ENCODE measurements around the gene CHCHD6. TPM values are rescaled to one million over a fixed set of nuclear protein-coding genes. Genes with fewer than 3 reads are reported as not detected.

Gene CHCHD6
- total and polyA plus RNA-seq, 4 donors = 12.1 to 22.6 (median 17.5) TPM

DNA sequence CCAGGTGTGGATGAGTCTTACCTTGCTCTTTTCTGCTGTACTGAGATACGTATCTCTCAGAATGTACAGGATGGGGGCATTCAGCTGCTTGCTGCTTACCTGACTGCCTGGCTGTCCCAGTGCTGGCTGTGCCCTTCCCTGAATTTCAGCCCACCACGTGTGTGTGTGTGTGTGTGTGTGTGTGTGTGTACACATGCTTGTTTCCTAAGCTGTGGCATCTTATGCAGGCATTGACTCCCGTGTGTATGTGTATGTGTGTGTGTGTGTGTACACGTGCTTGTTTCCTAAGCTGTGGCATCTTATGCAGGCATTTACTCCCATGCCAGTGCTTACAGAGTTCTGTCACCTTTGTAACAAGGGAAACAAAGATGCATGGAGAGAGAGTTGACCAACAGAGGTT lies 218.4 kb downstream of the CHCHD6 start:
- Histone ChIP-seq H3K36me3 (ENCODE audit: control insufficient read depth in 4 of 4, insufficient read depth in 4 of 4, low read length in 4 of 4) (no peaks in the 10 kb centered on the region), H3K27ac (ENCODE audit: low read depth in 1 of 2, low read length in 1 of 2) (no peak overlapping the region), H3K4me3 (no peak overlapping the region), H3K27me3 (ENCODE audit: control insufficient read depth in 3 of 3, insufficient read depth in 3 of 3, low read length in 2 of 3) (no peaks in the 10 kb centered on the region), H3K4me1 (ENCODE audit: control insufficient read depth in 5 of 5, insufficient read depth in 5 of 5, low read length in 5 of 5) (peaks cover 0 to 12% (median 6%) of the 10 kb centered on the region in 5 donors), H3K9ac (ENCODE audit: insufficient read depth in 1 of 2, low read length in 2 of 2) (no peak overlapping the region), H3K9me3 (ENCODE audit: control insufficient read depth in 4 of 4, insufficient read depth in 3 of 4, low read length in 3 of 4) (peaks cover 0 to 3% (median 0%) of the 10 kb centered on the region in 4 donors)
- TF ChIP-seq, protein P1, sequence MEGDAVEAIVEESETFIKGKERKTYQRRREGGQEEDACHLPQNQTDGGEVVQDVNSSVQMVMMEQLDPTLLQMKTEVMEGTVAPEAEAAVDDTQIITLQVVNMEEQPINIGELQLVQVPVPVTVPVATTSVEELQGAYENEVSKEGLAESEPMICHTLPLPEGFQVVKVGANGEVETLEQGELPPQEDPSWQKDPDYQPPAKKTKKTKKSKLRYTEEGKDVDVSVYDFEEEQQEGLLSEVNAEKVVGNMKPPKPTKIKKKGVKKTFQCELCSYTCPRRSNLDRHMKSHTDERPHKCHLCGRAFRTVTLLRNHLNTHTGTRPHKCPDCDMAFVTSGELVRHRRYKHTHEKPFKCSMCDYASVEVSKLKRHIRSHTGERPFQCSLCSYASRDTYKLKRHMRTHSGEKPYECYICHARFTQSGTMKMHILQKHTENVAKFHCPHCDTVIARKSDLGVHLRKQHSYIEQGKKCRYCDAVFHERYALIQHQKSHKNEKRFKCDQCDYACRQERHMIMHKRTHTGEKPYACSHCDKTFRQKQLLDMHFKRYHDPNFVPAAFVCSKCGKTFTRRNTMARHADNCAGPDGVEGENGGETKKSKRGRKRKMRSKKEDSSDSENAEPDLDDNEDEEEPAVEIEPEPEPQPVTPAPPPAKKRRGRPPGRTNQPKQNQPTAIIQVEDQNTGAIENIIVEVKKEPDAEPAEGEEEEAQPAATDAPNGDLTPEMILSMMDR (IDR thresholded peaks at IDR 0.05; ENCODE audit: control extremely low read depth, extremely low read depth) = no peak
- ATAC-seq (ENCODE audit: insufficient read depth, low FRiP score) (no peak), DNase-seq (no peak)
- WGBS, 2 donors = 92 to 95% methylated on average over 4 of the region's 4 CpGs

DNA sequence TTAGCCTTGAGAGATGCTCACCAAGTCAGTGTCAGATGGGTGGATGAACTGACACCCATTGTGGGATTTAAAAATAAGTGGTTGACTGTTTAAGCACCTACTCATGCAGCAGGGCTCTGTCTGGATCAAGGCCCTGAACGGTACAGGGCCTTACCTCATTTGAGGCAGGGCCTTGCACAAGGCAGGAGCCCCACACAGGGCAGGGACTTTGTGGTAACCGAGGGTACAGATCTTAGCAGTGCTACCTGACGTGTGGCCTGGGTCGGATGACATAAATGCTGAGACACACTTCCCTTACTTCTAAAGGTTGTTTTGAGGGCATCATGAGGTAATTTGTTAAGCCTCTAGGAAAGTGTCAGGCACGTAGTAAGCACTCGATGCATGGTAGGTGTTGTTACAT lies 219.4 kb downstream of the CHCHD6 start:
- Histone ChIP-seq H3K27me3 (ENCODE audit: control insufficient read depth in 3 of 3, insufficient read depth in 3 of 3, low read length in 2 of 3) (no peaks in the 10 kb centered on the region), H3K27ac (ENCODE audit: low read depth in 1 of 2, low read length in 1 of 2) (no peak overlapping the region), H3K36me3 (ENCODE audit: control insufficient read depth in 4 of 4, insufficient read depth in 4 of 4, low read length in 4 of 4) (no peaks in the 10 kb centered on the region), H3K4me3 (no peak overlapping the region), H3K4me1 (ENCODE audit: control insufficient read depth in 5 of 5, insufficient read depth in 5 of 5, low read length in 5 of 5) (peaks cover 0 to 12% (median 6%) of the 10 kb centered on the region in 5 donors), H3K9ac (ENCODE audit: insufficient read depth in 1 of 2, low read length in 2 of 2) (no peak overlapping the region), H3K9me3 (ENCODE audit: control insufficient read depth in 4 of 4, insufficient read depth in 3 of 4, low read length in 3 of 4) (peaks cover 0 to 3% (median 0%) of the 10 kb centered on the region in 4 donors)
- ATAC-seq (ENCODE audit: insufficient read depth, low FRiP score) (no peak), DNase-seq (no peak)
- 92% methylated on average over 6 of the region's 6 CpGs for WGBS, 2 donors
- TF ChIP-seq, protein P1 (IDR thresholded peaks at IDR 0.05; ENCODE audit: control extremely low read depth, extremely low read depth) = no peak

GRCh38 chr3:126923895-126924294 lies 219.9 kb downstream of the CHCHD6 start:
- H3K36me3 ChIP-seq (ENCODE audit: control insufficient read depth in 4 of 4, insufficient read depth in 4 of 4, low read length in 4 of 4) = no peaks in the 10 kb centered on the region
- DNase-seq (no peak), ATAC-seq (ENCODE audit: insufficient read depth, low FRiP score) (no peak)
- peaks cover 0 to 12% (median 6%) of the 10 kb centered on the region in 5 donors for H3K4me1 ChIP-seq (ENCODE audit: control insufficient read depth in 5 of 5, insufficient read depth in 5 of 5, low read length in 5 of 5)
- WGBS, 2 donors = 96 to 97% methylated on average over 7 of the region's 7 CpGs
- H3K9me3 ChIP-seq (ENCODE audit: control insufficient read depth in 4 of 4, insufficient read depth in 3 of 4, low read length in 3 of 4) = peaks cover 0 to 3% (median 0%) of the 10 kb centered on the region in 4 donors
- H3K27me3 ChIP-seq (ENCODE audit: control insufficient read depth in 3 of 3, insufficient read depth in 3 of 3, low read length in 2 of 3) = no peaks in the 10 kb centered on the region
- no peak overlapping the region for H3K4me3 ChIP-seq
- no peak overlapping the region for H3K9ac ChIP-seq (ENCODE audit: insufficient read depth in 1 of 2, low read length in 2 of 2)
- no peak overlapping the region for H3K27ac ChIP-seq (ENCODE audit: low read depth in 1 of 2, low read length in 1 of 2)
- TF ChIP-seq, protein P1 (IDR thresholded peaks at IDR 0.05; ENCODE audit: control extremely low read depth, extremely low read depth) = no peak

DNA sequence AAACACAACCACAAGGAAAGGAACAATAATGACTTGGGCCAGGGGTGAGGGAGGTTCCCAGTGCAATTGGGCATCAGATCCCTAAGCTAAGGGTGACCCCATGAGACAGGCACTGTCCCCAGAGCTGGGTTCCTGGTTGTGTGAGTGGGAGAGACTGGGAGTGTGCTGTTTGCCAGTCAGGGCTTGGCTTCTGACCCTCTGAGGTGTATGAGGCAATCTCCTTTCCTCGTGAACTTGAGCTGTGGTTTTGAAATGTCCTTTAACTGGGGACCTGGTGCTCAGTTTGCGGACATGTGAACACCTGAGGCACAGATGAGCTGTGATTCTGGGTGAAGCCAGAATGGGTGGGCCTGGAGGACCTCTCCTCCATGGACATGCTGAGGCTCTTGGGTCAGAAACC lies 220.4 kb downstream of the CHCHD6 start:
- Histone ChIP-seq H3K36me3 (ENCODE audit: control insufficient read depth in 4 of 4, insufficient read depth in 4 of 4, low read length in 4 of 4) (no peaks in the 10 kb centered on the region), H3K9ac (ENCODE audit: insufficient read depth in 1 of 2, low read length in 2 of 2) (no peak overlapping the region), H3K27ac (ENCODE audit: low read depth in 1 of 2, low read length in 1 of 2) (peak overlapping the region in 1 of 2 donors; percentile 71), H3K4me1 (ENCODE audit: control insufficient read depth in 5 of 5, insufficient read depth in 5 of 5, low read length in 5 of 5) (peaks cover 0 to 12% (median 6%) of the 10 kb centered on the region in 5 donors), H3K4me3 (no peak overlapping the region), H3K27me3 (ENCODE audit: control insufficient read depth in 3 of 3, insufficient read depth in 3 of 3, low read length in 2 of 3) (no peaks in the 10 kb centered on the region), H3K9me3 (ENCODE audit: control insufficient read depth in 4 of 4, insufficient read depth in 3 of 4, low read length in 3 of 4) (peaks cover 0 to 3% (median 0%) of the 10 kb centered on the region in 4 donors)
- WGBS, 2 donors = 58 to 68% methylated on average over 2 of the region's 2 CpGs
- no peak for DNase-seq
- no peak for ATAC-seq (ENCODE audit: insufficient read depth, low FRiP score)
- TF ChIP-seq, protein P1 (IDR thresholded peaks at IDR 0.05; ENCODE audit: control extremely low read depth, extremely low read depth) = no peak
